T-helper 2 cell treated with Interferon-gamma antibody and Interleukin-4, amounts not matched to agents 100 ng/mL and 5 ng/mL, for 36 hours (primary cell): ENCODE results near the gene NCKAP5. TPM values are rescaled to one million over a fixed set of nuclear protein-coding genes. Genes with fewer than 3 reads are reported as not detected.

ENCODE experiments used
- intact Hi-C: fragments of 100-400 bp; cut with micrococcal nuclease; formaldehyde crosslinking; loops from one replicate; pipeline ENCODE4 v1.15.1; 2023
- total RNA-seq: library from RNA; stranded (reverse); gene quantifications from 2 replicates; pipeline ENCODE4 v1.2.3, GENCODE V29; 2022

Gene NCKAP5
- total RNA-seq, 1 donor from 2014 or later: not detected

GRCh38 chr2:133461484-133461883, 106.8 kb downstream of the NCKAP5 start:
- intact Hi-C loops: no loop called here

- intact Hi-C loops: no loop called here
These were observed 108.7 kb downstream of the NCKAP5 start for GRCh38 chr2:133459590-133459989.

- intact Hi-C loops: no loop called here
These were observed 110.0 kb downstream of the NCKAP5 start for GRCh38 chr2:133458280-133458679.

- intact Hi-C loops: no loop called here
These were observed 110.4 kb downstream of the NCKAP5 start for GRCh38 chr2:133457861-133458260.

GRCh38 chr2:133456971-133457370, 111.3 kb downstream of the NCKAP5 start:
- intact Hi-C loops: no loop called here

- intact Hi-C loops: no loop called here
These were observed 112.1 kb downstream of the NCKAP5 start for GRCh38 chr2:133456156-133456555.

- intact Hi-C loops: no loop called here
These were observed 115.2 kb downstream of the NCKAP5 start for GRCh38 chr2:133453032-133453431.

GRCh38 chr2:133452583-133452982, 115.7 kb downstream of the NCKAP5 start:
- intact Hi-C loops: no loop called here

GRCh38 chr2:133452146-133452545, 116.1 kb downstream of the NCKAP5 start:
- intact Hi-C loops: no loop called here

GRCh38 chr2:133448195-133448594, 120.1 kb downstream of the NCKAP5 start:
- intact Hi-C loops: no loop called here

- intact Hi-C loops: no loop called here
These were observed 121.0 kb downstream of the NCKAP5 start for GRCh38 chr2:133447303-133447702.

- intact Hi-C loops: no loop called here
These were observed 123.8 kb downstream of the NCKAP5 start for GRCh38 chr2:133444465-133444864.

- intact Hi-C loops: no loop called here
These were observed 125.9 kb downstream of the NCKAP5 start for GRCh38 chr2:133442393-133442792.

GRCh38 chr2:133439565-133439920, 128.7 kb downstream of the NCKAP5 start:
- intact Hi-C loops: no loop called here

GRCh38 chr2:133438848-133439564, 129.3 kb downstream of the NCKAP5 start:
- intact Hi-C loops: no loop called here

- intact Hi-C loops: no loop called here
These were observed 130.2 kb downstream of the NCKAP5 start for GRCh38 chr2:133438026-133438425.

GRCh38 chr2:133437492-133437891, 130.8 kb downstream of the NCKAP5 start:
- intact Hi-C loops: no loop called here

GRCh38 chr2:133434959-133435668, 133.1 kb downstream of the NCKAP5 start:
- intact Hi-C loops: no loop called here

- intact Hi-C loops: no loop called here
These were observed 134.5 kb downstream of the NCKAP5 start for GRCh38 chr2:133433455-133434451.

- intact Hi-C loops: no loop called here
These were observed 135.5 kb downstream of the NCKAP5 start for GRCh38 chr2:133432778-133433177.

- intact Hi-C loops: no loop called here
These were observed 137.0 kb downstream of the NCKAP5 start for GRCh38 chr2:133431289-133431688.

GRCh38 chr2:133426791-133427190, 141.5 kb downstream of the NCKAP5 start:
- intact Hi-C loops: no loop called here
